NCI-H128 (cell line): ENCODE measurements around the gene PPP2R3C.
"Not testable (repeated sequence)": the region's sequence is repeated elsewhere in the genome, so short reads cannot be mapped to it uniquely, and the experiment has no call there.

ENCODE experiments used
- DNase-seq: peaks from one replicate; lab custom pipeline; 2025; ENCODE audit not compliant: unreplicated experiment; lab: John Stamatoyannopoulos, UW

PPP2R3C gene

GRCh38 chr14:35121887-35122695 is at the start of gene PPP2R3C, which contains the start of gene PRORP:
PPP2R3C (minus strand) TSS chr14:35121990; CDS start chr14:35121959, 31 bp downstream.
PRORP (plus strand) TSS chr14:35122552; CDS start chr14:35123246, 694 bp downstream.
- peak; percentile 78 for DNase-seq

DNA sequence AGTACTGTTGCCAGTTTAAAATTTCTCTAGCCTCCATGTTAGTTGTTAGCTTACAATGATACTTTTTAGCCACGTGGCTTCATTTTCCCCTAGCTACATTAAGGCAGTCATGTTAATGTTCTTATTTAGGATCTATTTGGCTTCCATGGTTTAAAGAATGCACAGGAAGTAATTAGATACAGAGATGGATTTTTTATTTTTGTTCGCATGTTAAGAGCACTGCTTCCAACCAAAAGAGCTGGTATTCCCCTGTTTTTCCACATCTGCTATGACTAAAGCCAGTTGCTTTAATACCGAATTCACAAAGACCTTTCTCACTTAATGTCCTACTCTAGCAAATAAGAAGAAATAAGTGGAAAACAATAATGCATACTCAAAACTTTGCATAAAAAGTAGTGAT is 45.7 kb upstream of the PPP2R3C start:
- no peak for DNase-seq

- DNase-seq = no peak
These were observed 43.1 kb upstream of the PPP2R3C start for GRCh38 chr14:35164849-35165248.

DNA sequence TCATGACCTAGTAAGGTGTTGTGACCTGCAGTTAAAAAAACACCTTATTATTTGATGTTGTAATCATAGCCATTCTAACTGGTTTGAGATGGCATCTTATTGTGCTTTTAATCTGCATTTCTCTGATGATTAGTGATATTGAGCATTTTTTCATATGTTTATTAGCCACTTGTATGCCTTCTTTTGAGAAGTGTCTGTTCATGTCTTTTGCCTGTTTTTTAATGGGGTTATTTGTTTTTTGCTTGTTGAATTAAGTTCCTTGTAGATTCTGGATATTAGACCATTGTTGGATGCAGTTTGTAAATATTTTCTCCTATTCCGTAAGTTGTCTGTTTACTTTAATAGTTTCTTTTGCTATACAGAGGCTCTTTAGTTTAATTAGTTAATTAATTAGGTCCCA is 41.6 kb upstream of the PPP2R3C start:
- no peak for DNase-seq

DNA sequence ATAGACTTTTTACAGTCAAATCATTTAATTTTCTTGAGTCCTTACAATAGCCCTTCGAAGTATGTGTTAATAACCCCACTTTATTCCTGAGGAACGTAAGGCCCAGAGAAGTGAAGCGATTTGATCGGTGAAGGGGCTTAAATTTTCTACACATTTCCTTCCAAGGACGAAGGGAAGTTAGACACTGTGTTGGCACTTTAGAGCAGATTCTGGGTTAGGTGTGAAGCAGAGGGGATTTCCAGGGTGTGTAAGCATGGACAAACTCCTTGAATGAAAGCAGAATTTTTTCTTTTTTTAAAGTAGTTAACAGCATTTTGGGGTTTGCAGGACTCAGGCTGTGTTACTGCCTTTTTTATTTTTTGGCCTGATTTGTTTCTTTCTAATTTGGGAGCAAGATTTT is 39.4 kb upstream of the PPP2R3C start:
- DNase-seq = no peak

DNA sequence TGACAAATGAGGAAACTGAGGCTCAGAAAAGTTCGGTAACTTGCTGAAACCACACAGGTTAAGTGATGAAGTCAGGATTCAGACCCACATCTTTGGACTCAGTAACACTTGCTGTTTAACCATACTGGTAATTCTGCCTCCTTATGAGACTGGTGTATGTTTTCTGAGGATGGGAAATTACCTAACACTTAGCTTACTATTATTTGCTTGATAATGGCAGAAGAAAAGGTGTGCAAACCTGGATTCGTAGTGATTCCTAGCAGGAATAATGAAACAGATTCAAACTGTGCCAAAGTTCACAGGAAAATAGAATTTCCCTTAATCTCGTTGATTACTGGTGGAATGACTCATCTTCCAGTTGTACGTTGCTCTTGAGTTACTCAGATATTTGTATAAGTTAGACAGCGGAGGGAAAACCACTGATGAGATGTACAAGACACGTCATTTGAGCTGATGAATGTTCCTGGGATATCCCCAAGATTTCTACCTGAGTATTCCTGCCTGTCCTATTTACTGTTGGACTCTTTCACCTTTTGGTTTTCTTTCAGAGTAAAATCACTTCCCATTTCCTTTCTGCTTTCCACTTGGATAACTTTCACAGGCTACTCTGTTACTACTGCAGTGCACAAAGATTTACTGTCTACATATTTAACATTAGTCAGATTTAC is 38.1 kb upstream of the PPP2R3C start:
- no peak for DNase-seq

GRCh38 chr14:35158951-35159653 is 37.3 kb upstream of the PPP2R3C start:
- DNase-seq = no peak

DNA sequence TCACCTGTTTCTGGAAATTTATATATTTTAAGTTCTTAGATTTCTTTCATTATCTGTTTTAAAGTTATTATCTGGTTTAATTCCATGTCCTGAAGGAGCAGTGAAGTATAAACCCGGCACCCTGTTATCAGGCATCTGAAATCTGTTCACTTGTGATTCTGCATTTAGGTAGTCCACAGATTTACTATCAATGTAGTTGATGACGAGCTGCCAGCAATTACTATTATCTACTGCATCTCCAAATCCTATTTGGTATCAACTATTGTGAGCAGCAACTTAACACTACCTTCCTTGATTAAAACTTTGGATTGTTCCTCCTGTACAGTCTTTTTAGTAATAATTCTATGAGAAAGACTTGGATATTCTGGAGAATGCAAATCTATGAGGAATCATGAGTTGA is 36.7 kb upstream of the PPP2R3C start:
- no peak for DNase-seq

DNA sequence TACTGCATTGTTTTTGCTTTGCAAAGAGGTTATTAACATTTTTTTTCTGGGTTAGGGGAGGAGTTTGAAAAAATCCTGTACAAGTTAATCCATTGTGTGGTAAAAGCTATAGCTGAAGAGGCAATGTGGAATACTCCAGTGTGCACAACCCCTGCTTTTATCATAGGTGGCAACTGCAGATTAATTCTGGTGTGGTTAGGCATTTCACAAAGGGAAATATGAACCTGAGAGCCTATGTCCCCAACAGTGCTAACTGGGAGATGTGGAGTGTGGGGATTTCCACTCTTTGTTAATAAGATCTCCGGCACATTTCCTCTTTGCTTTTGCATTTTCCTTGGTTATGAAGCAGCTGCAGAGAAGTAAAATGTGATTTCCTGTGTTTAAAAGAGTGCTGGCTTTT is 34.2 kb upstream of the PPP2R3C start:
- no peak for DNase-seq

DNA sequence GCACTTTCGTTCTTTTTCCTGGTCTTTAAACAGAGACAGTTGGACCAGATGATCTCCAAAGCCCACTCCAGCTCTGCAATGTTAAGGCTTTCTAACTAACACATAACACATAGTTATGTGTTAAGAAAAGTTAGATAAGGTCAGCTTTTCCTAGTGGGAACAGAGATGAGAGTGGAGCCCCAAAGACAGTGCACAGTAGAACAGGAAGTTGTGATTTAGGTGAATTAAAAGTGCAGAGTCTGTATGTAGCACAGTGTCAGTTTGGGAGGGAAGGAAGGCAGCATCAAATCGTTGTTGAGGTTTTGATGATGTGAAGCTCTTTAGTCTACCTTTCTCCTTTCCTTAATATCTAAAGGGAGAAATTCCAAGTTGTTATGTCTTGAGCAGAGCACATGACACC is 32.2 kb upstream of the PPP2R3C start:
- no peak for DNase-seq

- DNase-seq = not testable (repeated sequence)
These were observed 30.7 kb upstream of the PPP2R3C start for GRCh38 chr14:35152531-35152930.

DNA sequence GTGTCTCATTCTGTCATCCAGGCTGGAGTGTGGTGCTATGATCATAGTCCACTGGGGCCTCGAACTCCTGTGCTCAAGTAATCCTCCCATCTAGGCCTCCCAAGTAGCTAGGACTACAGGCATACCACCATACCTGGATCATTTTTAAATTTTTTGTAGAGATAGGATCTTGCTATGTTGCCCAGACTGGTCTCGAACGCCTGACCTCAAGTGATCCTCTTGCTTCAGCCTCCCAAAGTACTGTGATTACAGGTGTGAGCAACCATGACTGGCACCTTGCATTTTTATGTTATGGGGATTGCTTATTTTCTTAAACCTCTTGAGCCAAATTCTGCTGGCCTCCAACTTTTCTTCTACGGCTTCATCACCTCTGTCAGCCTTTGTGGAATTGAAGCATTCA is 27.4 kb upstream of the PPP2R3C start:
- DNase-seq = no peak

- DNase-seq = no peak
These were observed 25.9 kb upstream of the PPP2R3C start for GRCh38 chr14:35147711-35148110.

- DNase-seq = no peak
These were observed 25.4 kb upstream of the PPP2R3C start for GRCh38 chr14:35147186-35147585.

DNA sequence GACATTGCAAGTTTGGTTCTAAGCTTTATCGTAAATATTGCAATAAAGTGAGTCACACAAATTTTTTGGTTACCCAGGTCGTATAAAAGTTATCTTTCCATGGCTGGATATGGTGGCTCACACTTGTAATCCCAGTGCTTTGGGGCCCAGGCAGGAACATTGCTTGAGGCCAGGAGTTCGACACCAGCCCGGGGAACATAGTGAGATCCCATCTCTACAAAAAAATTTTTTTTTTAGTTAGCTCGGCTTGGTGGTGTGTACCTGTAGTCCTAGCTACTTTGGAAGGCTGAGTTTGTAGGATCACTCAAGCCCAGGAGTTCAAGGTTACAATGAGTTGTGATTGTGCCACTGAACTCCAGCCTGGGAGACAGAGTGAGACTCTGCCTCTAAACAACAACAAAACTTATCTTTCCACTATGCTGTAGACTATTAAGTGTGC is 24.9 kb upstream of the PPP2R3C start:
- no peak for DNase-seq

DNA sequence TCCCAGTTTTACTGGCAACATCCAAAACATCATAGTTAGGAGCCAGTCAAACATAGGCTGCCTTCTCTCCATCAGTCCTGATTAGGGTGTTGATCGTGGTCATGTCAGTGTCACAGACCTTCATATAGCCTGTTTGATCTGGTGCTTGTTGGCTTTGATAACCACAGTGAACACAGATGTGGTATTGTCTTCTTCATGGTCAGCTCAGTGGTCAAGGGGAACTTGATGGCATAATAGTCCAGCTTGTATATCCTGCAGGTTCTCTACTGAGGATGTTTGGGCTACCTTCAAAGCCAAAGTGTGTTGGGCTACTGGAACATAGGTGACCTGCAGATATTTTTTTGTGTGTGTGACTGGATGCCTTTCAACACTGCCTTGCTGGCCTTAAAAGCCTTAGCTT is 22.2 kb upstream of the PPP2R3C start:
- DNase-seq = no peak

DNA sequence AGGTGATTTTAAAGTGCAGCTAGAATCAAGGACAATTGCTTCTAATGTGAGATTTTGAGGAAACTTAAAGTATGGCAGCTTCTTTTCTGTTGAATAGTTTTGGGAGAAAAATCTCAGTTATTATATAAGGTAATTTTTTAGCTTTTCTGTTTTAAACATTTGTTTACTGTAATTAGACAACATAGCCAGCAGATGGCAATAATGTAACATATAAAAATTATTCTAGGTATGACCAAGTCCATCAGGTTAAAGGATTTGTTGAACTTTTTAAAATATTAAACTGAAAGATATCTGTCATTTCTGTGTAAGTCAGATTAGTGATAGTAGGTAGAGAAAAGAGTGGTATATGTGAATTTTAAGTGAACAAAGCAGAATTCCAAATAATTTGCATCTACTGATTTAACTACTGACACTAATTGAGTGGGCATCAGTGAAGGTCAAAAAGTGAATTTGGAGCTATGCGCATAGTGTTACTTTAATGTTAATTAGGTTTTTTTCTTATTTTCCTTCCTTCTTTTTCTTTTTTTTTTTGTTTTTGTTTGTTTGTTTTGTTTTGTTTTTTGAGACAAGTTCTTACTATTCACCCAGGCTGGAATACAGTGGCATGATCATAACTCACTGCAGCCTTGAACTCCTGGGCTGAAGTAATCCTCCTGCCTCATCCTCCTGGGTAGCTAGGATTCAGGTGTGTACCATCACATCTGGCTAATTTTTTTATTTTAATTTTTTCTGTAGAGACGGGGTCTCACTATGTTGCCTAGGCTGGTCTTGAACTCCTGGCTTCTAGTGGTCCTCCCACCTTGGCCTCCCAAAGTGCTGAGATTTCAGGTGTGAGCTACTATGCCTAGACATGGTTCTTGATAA is 19.2 kb upstream of the PPP2R3C start:
- no peak for DNase-seq

DNA sequence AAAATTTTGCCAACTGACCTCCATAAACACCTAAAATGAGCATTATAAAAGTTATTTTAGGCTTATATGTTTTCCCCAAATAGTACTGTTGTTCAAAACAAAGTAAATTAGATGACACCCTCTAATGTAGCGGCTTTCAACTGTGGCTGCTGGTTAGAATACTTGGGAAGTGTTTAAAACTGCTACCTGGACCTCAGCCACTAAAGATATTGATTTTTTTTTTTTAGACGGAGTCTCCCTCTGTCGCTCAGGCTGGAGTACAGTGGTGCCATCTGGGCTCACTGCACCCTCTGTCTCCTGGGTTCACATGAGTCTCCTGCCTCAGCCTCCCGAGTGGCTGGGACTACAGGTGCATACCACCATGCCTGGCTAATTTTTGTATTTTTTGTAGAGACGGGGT is 16.8 kb upstream of the PPP2R3C start:
- DNase-seq = no peak

DNA sequence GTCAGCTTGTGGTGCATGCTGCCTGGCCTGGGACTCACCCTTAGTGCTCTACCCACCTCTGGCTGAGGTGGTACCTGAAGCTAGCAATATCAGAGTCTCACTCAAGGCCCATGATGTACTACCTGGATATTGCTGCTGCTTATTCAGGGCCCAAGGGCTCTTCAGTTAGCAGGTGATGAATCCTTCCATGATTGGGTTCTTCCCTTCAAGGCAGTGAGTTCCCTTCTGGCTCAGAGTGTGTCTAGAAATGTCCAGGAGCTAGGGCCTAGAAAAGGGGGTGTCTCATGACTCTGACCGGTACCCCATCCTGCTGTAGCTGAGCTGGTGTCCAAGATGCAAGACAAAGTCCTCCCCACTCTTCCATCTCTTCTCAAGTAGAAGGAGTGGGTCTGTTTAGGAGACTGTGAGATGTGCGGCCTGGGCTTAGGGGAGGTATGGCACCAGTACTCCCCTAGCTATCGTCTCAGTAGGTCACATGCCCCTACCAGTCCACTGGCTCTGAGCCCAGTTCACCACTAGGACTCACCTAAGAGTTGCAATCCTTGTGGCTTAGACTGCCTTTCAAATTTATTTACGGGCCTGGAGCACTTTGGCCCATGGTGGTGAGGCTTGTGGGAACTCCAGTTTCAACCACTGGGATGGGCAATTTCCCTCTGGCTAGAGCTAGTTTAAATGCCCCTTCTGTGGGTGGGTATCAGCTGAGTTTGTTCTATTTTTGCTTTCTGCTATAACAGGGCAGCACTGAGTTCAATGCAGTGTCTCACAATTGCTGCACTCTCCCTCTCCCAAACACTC is 12.7 kb upstream of the PPP2R3C start:
- DNase-seq = no peak
